HT1080 (cell line): Measurements from ENCODE around the gene N4BP2L1. TPM values are rescaled to one million over a fixed set of nuclear protein-coding genes. Genes with fewer than 3 reads are reported as not detected.

Experiments used
- DNase-seq: peaks from one replicate; pipeline ENCODE4 v3.0.0-alpha.2; 2015; ENCODE audit warnings: low read depth
- total RNA-seq: library from RNA; depleted of rRNA; stranded (reverse); fragments of >200 nt; shearing (Covaris generic); gene quantifications from 2 replicates; pipeline ENCODE4 v1.2.3, GENCODE V29; 2014

Gene N4BP2L1
- total RNA-seq, 1 experiment from 2014 or later, result 0.93 TPM

DNA sequence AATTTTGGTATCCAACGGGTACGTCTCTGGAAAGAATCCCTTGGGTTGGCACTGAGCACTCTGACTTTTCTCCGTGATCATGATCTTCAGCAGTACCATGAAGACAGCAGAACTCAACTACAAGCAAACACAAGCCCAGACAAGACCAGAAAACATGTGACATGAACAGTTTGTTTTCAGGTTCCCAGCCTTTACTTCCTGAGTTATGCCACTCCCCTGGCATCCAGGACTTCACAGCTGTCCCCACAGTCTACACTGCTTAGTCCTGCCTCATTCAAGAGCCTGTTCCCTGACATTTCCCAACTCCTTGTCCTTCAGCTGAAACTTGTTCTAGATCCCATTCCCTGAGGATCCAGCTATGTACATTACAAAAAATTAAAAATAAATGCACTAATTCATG is 4.9 kb upstream of the N4BP2L1 start:
- no peak for DNase-seq

DNA sequence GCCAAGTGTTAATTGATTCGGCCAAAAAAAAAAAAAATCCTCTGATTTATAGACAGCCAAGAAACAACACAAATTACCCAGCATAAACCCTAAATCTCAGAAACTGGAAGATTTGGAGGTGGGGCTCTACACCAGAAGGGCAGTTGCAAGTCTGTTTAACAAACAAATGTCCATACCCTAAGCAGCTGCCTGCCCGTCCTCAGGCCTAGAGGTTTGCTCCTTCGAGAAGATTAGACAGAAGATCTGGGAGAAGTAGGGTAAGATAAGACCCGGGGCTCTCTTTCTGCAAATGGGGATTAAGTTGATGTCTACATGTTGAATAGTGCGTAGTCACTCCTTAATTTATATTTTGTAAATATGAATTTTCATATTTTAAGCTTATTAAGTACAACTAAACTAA is 3.4 kb upstream of the N4BP2L1 start:
- DNase-seq, result no peak

DNA sequence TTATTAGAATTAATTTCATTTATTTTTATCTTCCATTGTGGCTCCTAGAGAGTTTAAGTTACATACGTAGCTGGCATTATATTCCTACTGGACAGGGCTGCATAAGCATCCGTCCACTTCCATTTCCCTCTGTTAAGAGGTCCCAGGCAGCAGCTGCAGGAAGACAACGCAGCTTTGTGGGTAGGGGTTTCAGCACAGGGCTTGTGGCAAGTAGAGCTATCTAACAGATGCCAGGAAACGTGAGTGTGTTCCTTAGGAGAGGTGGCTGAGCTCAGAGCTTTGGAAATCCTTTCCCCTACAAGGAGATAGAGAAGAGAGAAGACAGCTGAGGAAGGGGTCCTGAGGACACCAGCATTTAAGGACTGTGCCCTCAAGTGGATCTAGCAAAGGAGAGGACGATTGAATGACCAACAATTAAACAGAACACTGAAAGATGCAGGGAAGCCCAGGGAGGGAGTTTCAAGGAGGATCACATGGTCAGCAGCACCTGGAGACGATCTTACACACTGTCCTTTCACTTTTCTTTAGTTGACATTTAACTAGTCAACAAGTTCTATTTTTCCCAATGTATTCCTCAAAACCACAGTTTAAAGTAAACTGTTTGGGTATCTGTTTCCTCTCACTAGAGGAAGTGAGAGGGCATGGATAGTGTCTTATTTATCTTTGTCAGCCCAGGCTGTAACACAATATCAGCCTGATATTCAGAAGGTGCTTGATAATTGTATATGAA is 2.3 kb upstream of the N4BP2L1 start:
- DNase-seq, result no peak

DNA sequence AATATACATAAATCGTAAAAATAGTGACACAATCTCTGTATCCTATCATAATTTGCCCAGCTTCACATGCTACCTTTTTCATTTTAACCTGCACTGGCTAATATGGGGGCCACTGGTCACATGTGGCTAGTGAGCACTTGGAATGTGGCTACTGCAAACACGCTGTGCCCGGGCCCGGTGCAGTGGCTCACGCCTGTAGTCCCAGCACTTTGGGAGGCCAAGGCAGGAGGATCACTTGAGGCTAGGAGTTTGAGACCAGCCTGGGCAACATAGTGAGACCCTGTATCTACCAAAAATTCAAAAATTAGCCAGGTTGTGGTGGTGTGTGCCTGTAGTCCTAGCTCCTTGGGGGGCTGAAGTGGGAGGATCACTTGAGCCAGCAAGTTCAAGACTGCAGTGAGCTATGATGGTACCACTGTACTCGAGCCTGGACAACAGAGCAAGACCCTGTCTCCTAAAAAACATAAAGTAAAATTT is 1.5 kb upstream of the N4BP2L1 start:
- DNase-seq, result no peak

GRCh38 chr13:32428581-32429432 is 877 bp upstream of the N4BP2L1 start:
- DNase-seq, result no peak

GRCh38 chr13:32426990-32427851 is 709 bp downstream of the N4BP2L1 start:
- no peak for DNase-seq

DNA sequence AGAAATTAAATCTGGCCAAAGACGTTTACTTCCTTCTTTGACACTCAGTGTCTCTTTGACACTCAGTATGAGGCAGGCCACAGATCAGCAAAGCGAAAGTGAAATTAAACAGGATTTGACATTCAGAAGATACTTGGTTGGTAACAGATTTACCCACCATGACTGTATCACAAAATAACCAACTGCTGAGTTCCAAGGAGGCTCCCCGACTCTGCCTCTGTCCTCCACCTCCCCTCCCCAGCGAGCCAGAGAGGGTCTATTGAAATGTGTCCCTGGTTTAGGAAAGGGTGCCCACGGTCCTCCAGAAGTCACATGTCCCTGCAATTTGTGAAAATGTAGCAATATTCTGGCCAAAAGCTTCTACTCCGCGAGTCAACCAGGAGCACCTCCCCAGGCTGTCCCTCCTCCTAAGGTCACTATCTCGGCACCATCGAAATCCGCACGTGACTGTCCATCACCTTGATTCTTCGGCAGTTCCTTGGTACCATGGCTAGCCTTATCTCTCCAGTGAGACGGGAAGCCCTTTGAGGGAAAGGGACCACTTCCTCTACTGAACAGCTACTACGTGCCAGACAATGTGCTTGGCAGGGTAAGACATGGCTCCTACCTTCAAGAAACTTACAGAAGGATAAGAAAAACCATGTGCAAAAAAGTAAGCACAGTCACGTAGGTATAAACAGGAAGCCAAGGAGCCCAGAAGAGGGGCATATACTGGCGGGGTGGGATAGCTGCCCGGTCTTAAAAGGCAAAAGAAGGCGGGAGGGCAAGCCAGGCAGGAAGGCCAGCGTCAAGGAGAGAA is 1.5 kb downstream of the N4BP2L1 start:
- DNase-seq, result no peak

GRCh38 chr13:32425158-32425557 is 2.8 kb downstream of the N4BP2L1 start:
- DNase-seq, result no peak

- DNase-seq, result no peak
Observed at GRCh38 chr13:32423592-32423991, 4.3 kb downstream of the N4BP2L1 start.

GRCh38 chr13:32419862-32420261 is 8.1 kb downstream of the N4BP2L1 start:
- no peak for DNase-seq

DNA sequence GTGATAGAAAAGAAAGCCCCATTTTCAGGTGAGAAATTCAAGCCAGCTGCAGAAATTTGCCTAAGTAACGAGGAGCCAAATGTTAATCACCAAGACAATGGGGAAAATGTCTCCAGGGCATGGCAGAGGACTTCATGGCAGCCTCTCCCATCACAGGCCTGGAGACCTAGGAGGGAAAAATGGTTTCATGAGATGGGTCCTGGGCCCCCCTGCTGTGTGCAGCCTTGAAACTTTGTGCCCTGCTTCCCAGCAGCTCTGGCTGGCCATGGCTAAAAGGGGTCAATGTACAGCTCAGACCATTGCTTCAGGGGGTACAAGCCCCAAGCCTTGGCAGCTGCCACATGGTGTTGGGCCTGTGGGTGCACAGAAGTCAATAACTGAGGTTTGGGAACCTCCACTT is 9.9 kb downstream of the N4BP2L1 start:
- no peak for DNase-seq

GRCh38 chr13:32415019-32415418 is 12.9 kb downstream of the N4BP2L1 start:
- DNase-seq, result no peak

GRCh38 chr13:32414580-32414979 is 13.3 kb downstream of the N4BP2L1 start:
- no peak for DNase-seq

- DNase-seq, result no peak
Observed at GRCh38 chr13:32413284-32413683, 14.6 kb downstream of the N4BP2L1 start.

- no peak for DNase-seq
Observed at GRCh38 chr13:32409561-32410421, 18.1 kb downstream of the N4BP2L1 start.

- no peak for DNase-seq
Observed at GRCh38 chr13:32409001-32409313, 19.0 kb downstream of the N4BP2L1 start.

DNA sequence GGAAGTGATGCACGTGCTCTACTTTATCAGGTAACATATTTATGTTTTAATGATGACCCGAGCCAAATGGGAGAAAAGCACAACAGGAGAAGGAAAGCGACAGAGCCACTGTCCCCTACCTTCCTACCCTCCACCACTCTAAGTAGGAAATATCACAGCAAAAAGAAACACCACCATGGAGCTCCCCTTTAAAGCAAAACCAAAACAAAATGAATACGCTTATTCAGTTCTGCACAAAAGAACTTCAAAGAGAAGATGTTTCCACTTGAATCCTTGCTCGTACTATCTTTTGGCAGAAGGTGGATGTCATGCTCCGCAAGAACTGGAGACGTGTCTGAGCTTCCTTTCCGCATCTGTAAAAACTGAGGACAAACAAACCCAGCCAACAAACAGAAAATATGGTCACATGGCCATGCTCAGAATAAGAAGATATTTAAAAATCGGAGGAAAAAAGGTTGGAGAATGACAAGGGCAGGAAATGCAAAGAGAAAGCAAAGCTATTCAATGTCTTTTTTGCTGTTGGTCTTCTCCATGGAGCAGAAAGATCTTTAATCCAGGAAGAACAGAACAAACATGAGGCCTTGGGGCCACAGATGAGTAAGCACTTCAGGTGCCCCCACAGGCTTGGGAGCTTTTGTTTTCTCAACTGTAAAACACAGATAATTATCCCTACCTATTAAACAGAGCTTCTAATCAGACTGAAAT is 19.5 kb downstream of the N4BP2L1 start:
- DNase-seq, result no peak

- DNase-seq, result no peak
Observed at GRCh38 chr13:32407854-32408253, 20.1 kb downstream of the N4BP2L1 start.

DNA sequence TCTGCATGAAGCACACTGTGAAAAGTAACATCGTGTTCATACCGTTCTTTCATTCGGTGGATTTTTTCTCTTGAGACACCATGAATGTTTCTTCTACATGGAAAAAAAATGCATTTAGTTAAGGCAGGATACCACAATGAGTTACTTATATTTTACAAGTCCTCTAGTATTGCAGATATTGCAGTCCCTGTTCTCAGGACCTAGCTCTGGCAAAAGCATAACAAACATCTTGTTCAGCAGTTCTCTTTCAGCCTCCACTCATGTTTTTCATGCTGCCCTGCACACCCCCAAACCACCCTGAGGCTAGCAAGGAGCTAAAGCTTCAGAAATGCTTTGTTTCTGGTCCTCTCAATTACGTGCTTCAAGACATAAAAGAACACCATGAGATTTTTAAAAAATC is 24.8 kb downstream of the N4BP2L1 start:
- no peak for DNase-seq
